WTC11 (cell line): Measurements from ENCODE around the gene TM7SF3. TPM values are rescaled to one million over a fixed set of nuclear protein-coding genes. Genes with fewer than 3 reads are reported as not detected.

Experiments used
- ATAC-seq: fragments of 200-7000 bp; cut with Tn5 transposase; 2 replicates; pipeline ENCODE4 v1.10.0; 2021; ENCODE audit warnings: mild to moderate bottlenecking, moderate library complexity
- CTCF ChIA-PET: fragments of 300-600 bp; sonication (Branson Sonifier 250); formaldehyde crosslinking; loops from one replicate; lab custom pipeline; 2021; ENCODE audit warnings: antibody characterized with exemption; lab: Charles Lee
- POLR2A ChIA-PET: fragments of 350-600 bp; sonication (Branson Sonifier 250); formaldehyde crosslinking; loops from one replicate; lab custom pipeline; 2021; ENCODE audit warnings: antibody characterized with exemption; lab: Charles Lee
- DNase-seq: peaks from one replicate; pipeline ENCODE4 v3.0.0; 2021; ENCODE audit warnings: low spot score
- H3K27ac Mint-ChIP-seq: 2 replicates; pipeline ENCODE4 v1.8.0; 2021; ENCODE audit warnings: mixed read lengths
- H3K27me3 Mint-ChIP-seq: 2 replicates; pipeline ENCODE4 v1.8.0; 2021; ENCODE audit warnings: low read depth, mild to moderate bottlenecking, moderate library complexity, mixed read lengths
- H3K36me3 Mint-ChIP-seq: 2 replicates; pipeline ENCODE4 v1.8.0; 2021; ENCODE audit warnings: mixed read lengths
- H3K4me1 Mint-ChIP-seq: 2 replicates; pipeline ENCODE4 v1.8.0; 2022; ENCODE audit warnings: mixed read lengths
- H3K4me3 Mint-ChIP-seq: 2 replicates; pipeline ENCODE4 v1.8.0; 2021; ENCODE audit warnings: mild to moderate bottlenecking, moderate library complexity, mixed read lengths
- H3K9me3 Mint-ChIP-seq: 2 replicates; pipeline ENCODE4 v1.8.0; 2021; ENCODE audit warnings: mixed read lengths
- ESRRA ChIP-seq: sonication (generic); formaldehyde crosslinking; IDR thresholded peaks from 2 replicates; pipeline ENCODE4 v1.8.1; 2022; ENCODE audit warnings: mild to moderate bottlenecking, missing genetic modification reagents, borderline replicate concordance
- FOXJ3 ChIP-seq: sonication (generic); formaldehyde crosslinking; IDR thresholded peaks from 2 replicates; pipeline ENCODE4 v1.9.0; 2021; ENCODE audit warnings: missing genetic modification reagents, mild to moderate bottlenecking, borderline replicate concordance
- FOXK1 ChIP-seq: sonication (generic); formaldehyde crosslinking; IDR thresholded peaks from 2 replicates; pipeline ENCODE4 v1.8.0; 2022; ENCODE audit warnings: mild to moderate bottlenecking, moderate library complexity, missing genetic modification reagents
- HMGA2 ChIP-seq: fragments of 250-450 bp; sonication (Bioruptor Pico); IDR thresholded peaks from 2 replicates; pipeline ENCODE4 v1.4.0; 2021; ENCODE audit warnings: mild to moderate bottlenecking, moderate library complexity
- JUN ChIP-seq: sonication (generic); formaldehyde crosslinking; IDR thresholded peaks from 2 replicates; pipeline ENCODE4 v1.8.0; 2023; ENCODE audit warnings: mild to moderate bottlenecking, missing genetic modification reagents
- SMAD3 ChIP-seq: sonication (generic); formaldehyde crosslinking; IDR thresholded peaks from 2 replicates; pipeline ENCODE4 v1.8.0; 2022; ENCODE audit warnings: missing genetic modification reagents, mild to moderate bottlenecking, borderline replicate concordance
- TEAD1 ChIP-seq: sonication (generic); formaldehyde crosslinking; IDR thresholded peaks from 2 replicates; pipeline ENCODE4 v1.8.0; 2022; ENCODE audit warnings: mild to moderate bottlenecking, missing genetic modification reagents
- ZNF138 ChIP-seq: sonication (generic); formaldehyde crosslinking; conservative IDR thresholded peaks from 2 replicates; pipeline ENCODE4 v1.8.1; 2022; ENCODE audit warnings: mild to moderate bottlenecking, moderate library complexity, missing genetic modification reagents
- ZNF423 ChIP-seq: fragments of 250-450 bp; sonication (Bioruptor Pico); IDR thresholded peaks from 2 replicates; pipeline ENCODE4 v2.1.2; 2022; ENCODE audit warnings: mild to moderate bottlenecking, moderate library complexity
- total RNA-seq: library from RNA; stranded (reverse); gene quantifications from 3 replicates; pipeline ENCODE4 v1.2.3, GENCODE V29; 2021
- TF ChIP-seq, protein P1 (sequence below): sonication (generic); formaldehyde crosslinking; IDR thresholded peaks from 2 replicates; pipeline ENCODE4 v1.8.0; 2022; ENCODE audit warnings: mild to moderate bottlenecking, missing genetic modification reagents
- TF ChIP-seq, protein P2 (sequence below): fragments of 250-450 bp; sonication (Bioruptor Pico); conservative IDR thresholded peaks from 2 replicates; pipeline ENCODE4 v1.9.0; 2021; ENCODE audit warnings: mild to moderate bottlenecking
- TF ChIP-seq, protein P3 (sequence below): fragments of 250-450 bp; sonication (Bioruptor Pico); IDR thresholded peaks from 2 replicates; pipeline ENCODE4 v1.9.0; 2021; ENCODE audit warnings: mild to moderate bottlenecking
- TF ChIP-seq, protein P4 (sequence below): sonication (generic); formaldehyde crosslinking; IDR thresholded peaks from 2 replicates; pipeline ENCODE4 v1.8.1; 2022; ENCODE audit warnings: low read depth, missing genetic modification reagents, borderline replicate concordance
- TF ChIP-seq, protein P5 (sequence below): sonication (generic); formaldehyde crosslinking; IDR thresholded peaks from 2 replicates; pipeline ENCODE4 v1.8.0; 2023; ENCODE audit warnings: missing genetic modification reagents
- TF ChIP-seq, protein P6 (sequence below): sonication (generic); formaldehyde crosslinking; IDR thresholded peaks from 2 replicates; pipeline ENCODE4 v1.8.0; 2022; ENCODE audit warnings: mild to moderate bottlenecking, missing genetic modification reagents

Gene TM7SF3
- total RNA-seq, 1 experiment from 2014 or later = 75.3 TPM

DNA sequence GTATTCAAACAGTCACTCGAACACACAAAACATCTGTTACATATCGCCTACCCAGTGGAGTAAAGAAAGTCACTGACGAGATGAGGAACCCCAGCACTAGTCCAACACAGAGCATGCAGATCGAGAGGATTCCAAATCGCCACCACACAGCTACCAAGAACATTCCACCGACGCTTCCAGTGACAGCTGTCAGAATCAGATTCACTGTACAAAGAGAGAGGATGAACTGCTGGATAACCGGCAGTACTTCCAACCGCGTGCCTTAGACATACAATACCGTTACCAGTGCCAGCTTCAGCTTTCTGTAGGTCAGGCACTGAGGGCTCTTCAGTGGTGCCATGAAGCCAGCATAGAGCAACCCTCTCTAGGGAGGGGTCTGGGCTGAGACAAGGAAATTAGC lies 34.5 kb downstream of the TM7SF3 start:
- DNase-seq (no peak), ATAC-seq (no peak)
- TF ChIP-seq ZNF423 (CRISPR knock-in tag) (no peak), SMAD3 (CRISPR knock-in tag) (no peak), HMGA2 (CRISPR knock-in tag) (no peak), FOXK1 (CRISPR knock-in tag) (no peak)
- TF ChIP-seq, protein P1, sequence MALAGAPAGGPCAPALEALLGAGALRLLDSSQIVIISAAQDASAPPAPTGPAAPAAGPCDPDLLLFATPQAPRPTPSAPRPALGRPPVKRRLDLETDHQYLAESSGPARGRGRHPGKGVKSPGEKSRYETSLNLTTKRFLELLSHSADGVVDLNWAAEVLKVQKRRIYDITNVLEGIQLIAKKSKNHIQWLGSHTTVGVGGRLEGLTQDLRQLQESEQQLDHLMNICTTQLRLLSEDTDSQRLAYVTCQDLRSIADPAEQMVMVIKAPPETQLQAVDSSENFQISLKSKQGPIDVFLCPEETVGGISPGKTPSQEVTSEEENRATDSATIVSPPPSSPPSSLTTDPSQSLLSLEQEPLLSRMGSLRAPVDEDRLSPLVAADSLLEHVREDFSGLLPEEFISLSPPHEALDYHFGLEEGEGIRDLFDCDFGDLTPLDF (CRISPR knock-in tag) = no peak
- ChIA-PET CTCF (interaction anchor here (1.5 kb wide), 1 partner anchor 327 kb away, joined by 4 read pairs; no protein-coding TSS in a partner anchor), POLR2A (no interaction called here)
- Mint-ChIP-seq H3K27ac (no peak overlapping the region), H3K4me3 (no peak overlapping the region), H3K4me1 (no peaks in the 10 kb centered on the region), H3K27me3 (no peaks in the 10 kb centered on the region), H3K36me3 (peaks cover 45% of the 10 kb centered on the region), H3K9me3 (no peaks in the 10 kb centered on the region)

DNA sequence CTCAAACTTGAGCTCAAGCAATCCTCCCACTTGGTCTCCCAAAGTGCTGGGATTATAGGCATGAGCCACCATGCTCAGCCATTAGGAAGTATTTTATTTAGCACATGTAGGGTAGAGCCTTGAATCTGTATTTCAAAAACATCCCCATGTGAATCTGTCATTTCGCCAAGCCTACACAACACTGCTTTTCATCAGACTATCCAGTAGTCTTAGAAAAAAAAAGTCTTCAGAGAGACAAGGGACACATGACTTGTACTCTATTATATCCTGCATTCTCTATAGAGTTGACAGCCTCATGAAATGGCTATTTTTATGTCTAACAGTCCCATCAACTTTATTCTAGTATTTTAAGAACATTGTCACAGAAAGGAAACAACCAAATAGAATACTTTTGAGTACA lies 35.4 kb downstream of the TM7SF3 start:
- Mint-ChIP-seq H3K4me3 (no peak overlapping the region), H3K4me1 (no peaks in the 10 kb centered on the region), H3K36me3 (peaks cover 52% of the 10 kb centered on the region), H3K27ac (no peak overlapping the region), H3K27me3 (no peaks in the 10 kb centered on the region), H3K9me3 (no peaks in the 10 kb centered on the region)
- POLR2A ChIA-PET = no interaction called here
- TF ChIP-seq, protein P2, sequence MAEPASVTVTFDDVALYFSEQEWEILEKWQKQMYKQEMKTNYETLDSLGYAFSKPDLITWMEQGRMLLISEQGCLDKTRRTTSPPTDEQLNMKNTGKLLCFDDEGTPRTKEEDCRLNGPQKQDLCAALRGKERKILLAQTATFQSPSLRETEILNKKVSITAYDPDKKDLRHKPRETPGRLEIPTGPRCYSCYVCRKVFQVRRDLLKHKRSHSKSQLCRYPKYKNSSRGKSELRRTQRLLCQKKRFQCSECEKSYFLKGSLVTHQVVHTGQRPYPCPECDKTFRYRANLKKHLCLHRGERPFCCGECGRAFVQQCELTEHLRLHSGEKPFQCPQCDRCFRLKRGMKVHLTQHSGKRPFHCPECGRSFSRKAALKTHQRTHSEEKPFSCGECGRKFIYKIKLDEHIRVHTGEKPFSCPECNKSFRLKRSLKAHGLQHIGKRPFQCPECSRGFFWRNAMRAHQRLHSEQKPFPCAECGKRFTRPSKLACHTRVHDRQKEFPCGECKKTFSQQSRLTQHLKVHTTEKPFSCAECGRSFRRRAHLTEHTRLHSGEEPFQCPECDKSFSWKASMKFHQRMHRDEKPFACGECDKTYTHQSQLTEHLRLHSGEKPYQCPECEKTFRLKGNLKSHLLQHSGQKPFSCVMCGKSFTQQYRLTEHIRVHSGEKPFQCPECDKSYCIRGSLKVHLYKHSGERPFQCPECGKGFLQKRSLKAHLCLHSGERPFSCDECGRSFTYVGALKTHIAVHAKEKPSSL (CRISPR knock-in tag) = no peak
- TF ChIP-seq JUN (CRISPR knock-in tag) (no peak), TEAD1 (no peak)
- TF ChIP-seq, protein P3, sequence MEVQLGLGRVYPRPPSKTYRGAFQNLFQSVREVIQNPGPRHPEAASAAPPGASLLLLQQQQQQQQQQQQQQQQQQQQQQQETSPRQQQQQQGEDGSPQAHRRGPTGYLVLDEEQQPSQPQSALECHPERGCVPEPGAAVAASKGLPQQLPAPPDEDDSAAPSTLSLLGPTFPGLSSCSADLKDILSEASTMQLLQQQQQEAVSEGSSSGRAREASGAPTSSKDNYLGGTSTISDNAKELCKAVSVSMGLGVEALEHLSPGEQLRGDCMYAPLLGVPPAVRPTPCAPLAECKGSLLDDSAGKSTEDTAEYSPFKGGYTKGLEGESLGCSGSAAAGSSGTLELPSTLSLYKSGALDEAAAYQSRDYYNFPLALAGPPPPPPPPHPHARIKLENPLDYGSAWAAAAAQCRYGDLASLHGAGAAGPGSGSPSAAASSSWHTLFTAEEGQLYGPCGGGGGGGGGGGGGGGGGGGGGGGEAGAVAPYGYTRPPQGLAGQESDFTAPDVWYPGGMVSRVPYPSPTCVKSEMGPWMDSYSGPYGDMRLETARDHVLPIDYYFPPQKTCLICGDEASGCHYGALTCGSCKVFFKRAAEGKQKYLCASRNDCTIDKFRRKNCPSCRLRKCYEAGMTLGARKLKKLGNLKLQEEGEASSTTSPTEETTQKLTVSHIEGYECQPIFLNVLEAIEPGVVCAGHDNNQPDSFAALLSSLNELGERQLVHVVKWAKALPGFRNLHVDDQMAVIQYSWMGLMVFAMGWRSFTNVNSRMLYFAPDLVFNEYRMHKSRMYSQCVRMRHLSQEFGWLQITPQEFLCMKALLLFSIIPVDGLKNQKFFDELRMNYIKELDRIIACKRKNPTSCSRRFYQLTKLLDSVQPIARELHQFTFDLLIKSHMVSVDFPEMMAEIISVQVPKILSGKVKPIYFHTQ = no peak
- ATAC-seq (no peak), DNase-seq (no peak)
- CTCF ChIA-PET = interaction anchor here (1.1 kb wide), 1 partner anchor 35 kb away, joined by 3 read pairs; the partner anchor contains the start of gene TM7SF3

DNA sequence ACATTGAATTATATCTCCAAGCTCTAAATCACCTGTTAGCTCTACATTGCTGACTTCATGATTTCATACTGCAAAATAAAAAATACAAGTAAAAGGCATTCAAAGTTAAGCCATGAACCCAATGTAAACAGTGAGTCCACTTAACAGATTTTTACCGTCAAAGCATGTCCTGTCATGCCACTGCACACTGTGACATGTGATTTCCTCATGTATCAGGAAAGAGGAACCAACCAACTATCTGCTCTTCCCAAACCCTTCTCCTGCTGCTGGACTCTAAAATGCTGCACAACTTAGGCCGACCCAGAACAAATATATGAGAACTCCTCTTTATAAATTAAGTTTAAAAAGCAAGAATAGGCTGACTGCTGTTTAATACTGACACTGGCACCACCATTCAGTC lies 37.5 kb downstream of the TM7SF3 start:
- ChIA-PET CTCF (no interaction called here), POLR2A (no interaction called here)
- no peaks in the 10 kb centered on the region for H3K9me3 Mint-ChIP-seq
- H3K27ac Mint-ChIP-seq = peak overlapping the region; percentile 46
- H3K4me3 Mint-ChIP-seq = no peak overlapping the region
- peaks cover 46% of the 10 kb centered on the region for H3K36me3 Mint-ChIP-seq
- ATAC-seq (no peak), DNase-seq (no peak)
- H3K27me3 Mint-ChIP-seq = no peaks in the 10 kb centered on the region
- TF ChIP-seq, protein P4, sequence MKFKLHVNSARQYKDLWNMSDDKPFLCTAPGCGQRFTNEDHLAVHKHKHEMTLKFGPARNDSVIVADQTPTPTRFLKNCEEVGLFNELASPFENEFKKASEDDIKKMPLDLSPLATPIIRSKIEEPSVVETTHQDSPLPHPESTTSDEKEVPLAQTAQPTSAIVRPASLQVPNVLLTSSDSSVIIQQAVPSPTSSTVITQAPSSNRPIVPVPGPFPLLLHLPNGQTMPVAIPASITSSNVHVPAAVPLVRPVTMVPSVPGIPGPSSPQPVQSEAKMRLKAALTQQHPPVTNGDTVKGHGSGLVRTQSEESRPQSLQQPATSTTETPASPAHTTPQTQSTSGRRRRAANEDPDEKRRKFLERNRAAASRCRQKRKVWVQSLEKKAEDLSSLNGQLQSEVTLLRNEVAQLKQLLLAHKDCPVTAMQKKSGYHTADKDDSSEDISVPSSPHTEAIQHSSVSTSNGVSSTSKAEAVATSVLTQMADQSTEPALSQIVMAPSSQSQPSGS (CRISPR knock-in tag) = no peak
- TF ChIP-seq ESRRA (CRISPR knock-in tag) = no peak
- TF ChIP-seq, protein P5, sequence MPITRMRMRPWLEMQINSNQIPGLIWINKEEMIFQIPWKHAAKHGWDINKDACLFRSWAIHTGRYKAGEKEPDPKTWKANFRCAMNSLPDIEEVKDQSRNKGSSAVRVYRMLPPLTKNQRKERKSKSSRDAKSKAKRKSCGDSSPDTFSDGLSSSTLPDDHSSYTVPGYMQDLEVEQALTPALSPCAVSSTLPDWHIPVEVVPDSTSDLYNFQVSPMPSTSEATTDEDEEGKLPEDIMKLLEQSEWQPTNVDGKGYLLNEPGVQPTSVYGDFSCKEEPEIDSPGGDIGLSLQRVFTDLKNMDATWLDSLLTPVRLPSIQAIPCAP = no peak
- TF ChIP-seq ZNF138 (CRISPR knock-in tag) = no peak
- no peak for TF ChIP-seq FOXJ3 (CRISPR knock-in tag)
- TF ChIP-seq, protein P6, sequence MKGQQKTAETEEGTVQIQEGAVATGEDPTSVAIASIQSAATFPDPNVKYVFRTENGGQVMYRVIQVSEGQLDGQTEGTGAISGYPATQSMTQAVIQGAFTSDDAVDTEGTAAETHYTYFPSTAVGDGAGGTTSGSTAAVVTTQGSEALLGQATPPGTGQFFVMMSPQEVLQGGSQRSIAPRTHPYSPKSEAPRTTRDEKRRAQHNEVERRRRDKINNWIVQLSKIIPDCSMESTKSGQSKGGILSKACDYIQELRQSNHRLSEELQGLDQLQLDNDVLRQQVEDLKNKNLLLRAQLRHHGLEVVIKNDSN (CRISPR knock-in tag) = no peak
- TF ChIP-seq, all 79 proteins: peak for 0
- no peaks in the 10 kb centered on the region for H3K4me1 Mint-ChIP-seq
